GM21576 (cell line): ENCODE data around the gene ENPP3.

Source experiments
- ATAC-seq: cut with Tn5 transposase; IDR thresholded peaks from one replicate; pipeline ENCODE4 v1.9.1; 2021; ENCODE audit warnings: mild to moderate bottlenecking, moderate library complexity; ENCODE audit not compliant: unreplicated experiment

ENPP3 gene

GRCh38 chr6:131792091-131792496 lies 155.0 kb downstream of the ENPP3 start:
- no peak for ATAC-seq

GRCh38 chr6:131795366-131795765 lies 158.3 kb downstream of the ENPP3 start:
- ATAC-seq: no peak
